Caco-2 (cell line): Measurements from ENCODE around the gene OTOG. TPM values are rescaled to one million over a fixed set of nuclear protein-coding genes. Genes with fewer than 3 reads are reported as not detected.

ENCODE experiments used
- BruUV-seq: library from RNA; stranded (reverse); fragments of 400-500 nt; replicated peaks from 2 replicates; lab custom pipeline; 2021; lab: Mats Ljungman, UMichigan
- CTCF ChIA-PET: fragments of 300-600 bp; sonication (Branson Sonifier 250); formaldehyde crosslinking; loops from one replicate; lab custom pipeline; 2022; ENCODE audit warnings: antibody characterized with exemption; lab: Charles Lee
- POLR2A ChIA-PET: fragments of 300-600 bp; sonication (Branson Sonifier 250); formaldehyde crosslinking; loops from one replicate; lab custom pipeline; 2022; ENCODE audit warnings: antibody characterized with exemption; lab: Charles Lee
- DNase-seq, 2 experiments: peaks; one replicate each; pipeline versions ENCODE4 v3.0.0 to v3.0.0-alpha.2; 2020 to 2022
- H3K27me3 ChIP-seq: replicated peaks from 2 replicates; pipeline ENCODE4 v1.6.0; 2011; ENCODE audit warnings: low read length; ENCODE audit not compliant: control insufficient read depth, insufficient read depth
- H3K36me3 ChIP-seq: 2 replicates; pipeline ENCODE4 v1.5.1; 2011; ENCODE audit warnings: low read length; ENCODE audit not compliant: control insufficient read depth, insufficient read depth
- H3K4me1 ChIP-seq: fragments of 250-450 bp; sonication (Bioruptor Pico); 2 replicates; pipeline ENCODE4 v1.5.1; 2020; ENCODE audit warnings: mild to moderate bottlenecking
- H3K4me3 ChIP-seq: 2 replicates; pipeline ENCODE4 v1.5.1; 2011; ENCODE audit warnings: low read depth, mild to moderate bottlenecking, control low read depth, low read length
- H3K9me3 ChIP-seq: fragments of 250-450 bp; sonication (Bioruptor Pico); 2 replicates; pipeline ENCODE4 v1.5.1; 2020; ENCODE audit warnings: mild to moderate bottlenecking, moderate library complexity
- H3K27ac Mint-ChIP-seq: one replicate; pipeline ENCODE4 v1.8.0; 2022; ENCODE audit warnings: mixed read lengths; ENCODE audit not compliant: unreplicated experiment
- H3K27me3 Mint-ChIP-seq: one replicate; pipeline ENCODE4 v1.8.0; 2022; ENCODE audit warnings: mixed read lengths; ENCODE audit not compliant: insufficient read depth, unreplicated experiment
- H3K36me3 Mint-ChIP-seq: one replicate; pipeline ENCODE4 v1.8.0; 2022; ENCODE audit warnings: mild to moderate bottlenecking, mixed read lengths; ENCODE audit not compliant: insufficient read depth, unreplicated experiment
- H3K4me1 Mint-ChIP-seq: one replicate; pipeline ENCODE4 v1.8.0; 2022; ENCODE audit warnings: low read depth, mixed read lengths; ENCODE audit not compliant: unreplicated experiment
- H3K4me3 Mint-ChIP-seq: one replicate; pipeline ENCODE4 v1.8.0; 2022; ENCODE audit warnings: mild to moderate bottlenecking, moderate library complexity, mixed read lengths; ENCODE audit not compliant: unreplicated experiment
- H3K9me3 Mint-ChIP-seq: one replicate; pipeline ENCODE4 v1.8.0; 2022; ENCODE audit warnings: mixed read lengths; ENCODE audit not compliant: unreplicated experiment
- intact Hi-C: fragments of 100-400 bp; cut with micrococcal nuclease; formaldehyde crosslinking; loops from one replicate; pipeline ENCODE4 v1.10.0; 2022; ENCODE audit not compliant: unreplicated experiment
- total RNA-seq: library from RNA; stranded (reverse); gene quantifications from 2 replicates; pipeline ENCODE4 v1.2.3, GENCODE V29; 2022
- TF ChIP-seq, protein P1 (sequence below), 2 experiments: fragments of 200-600 bp in 1 of 2; IDR thresholded peaks; 1 replicate in 1 of 2; 2 replicates in 1 of 2; pipeline versions ENCODE4 v1.5.1 to v1.8.0; 2011 to 2022; ENCODE audit warnings: antibody characterized with exemption in 1 of 2, control low read depth in 1 of 2, inconsistent platforms in 1 of 2, low read depth in 1 of 2, low read length in 1 of 2, mild to moderate bottlenecking in 1 of 2, moderate library complexity in 1 of 2; ENCODE audit not compliant: insufficient read depth in 1 of 2, severe bottlenecking in 1 of 2, unreplicated experiment in 1 of 2

OTOG gene
- total RNA-seq, 1 experiment from 2014 or later, result 0.95 TPM

DNA sequence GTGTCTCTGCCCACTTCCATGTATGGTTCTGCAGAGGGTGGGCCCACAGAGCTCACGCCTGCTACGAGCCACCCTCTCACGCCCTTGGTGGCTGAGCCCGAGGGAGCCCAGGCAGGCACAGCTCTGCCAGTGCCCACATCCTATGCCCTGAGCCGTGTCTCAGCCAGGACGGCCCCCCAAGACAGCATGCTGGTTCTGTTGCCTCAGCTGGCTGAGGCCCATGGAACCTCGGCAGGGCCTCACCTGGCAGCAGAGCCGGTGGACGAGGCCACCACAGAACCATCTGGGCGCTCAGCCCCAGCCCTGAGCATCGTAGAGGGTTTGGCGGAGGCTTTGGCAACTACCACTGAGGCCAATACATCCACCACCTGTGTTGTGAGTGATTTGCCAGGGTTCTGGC, 64.0 kb downstream of the OTOG start:
- TF ChIP-seq, protein P1, sequence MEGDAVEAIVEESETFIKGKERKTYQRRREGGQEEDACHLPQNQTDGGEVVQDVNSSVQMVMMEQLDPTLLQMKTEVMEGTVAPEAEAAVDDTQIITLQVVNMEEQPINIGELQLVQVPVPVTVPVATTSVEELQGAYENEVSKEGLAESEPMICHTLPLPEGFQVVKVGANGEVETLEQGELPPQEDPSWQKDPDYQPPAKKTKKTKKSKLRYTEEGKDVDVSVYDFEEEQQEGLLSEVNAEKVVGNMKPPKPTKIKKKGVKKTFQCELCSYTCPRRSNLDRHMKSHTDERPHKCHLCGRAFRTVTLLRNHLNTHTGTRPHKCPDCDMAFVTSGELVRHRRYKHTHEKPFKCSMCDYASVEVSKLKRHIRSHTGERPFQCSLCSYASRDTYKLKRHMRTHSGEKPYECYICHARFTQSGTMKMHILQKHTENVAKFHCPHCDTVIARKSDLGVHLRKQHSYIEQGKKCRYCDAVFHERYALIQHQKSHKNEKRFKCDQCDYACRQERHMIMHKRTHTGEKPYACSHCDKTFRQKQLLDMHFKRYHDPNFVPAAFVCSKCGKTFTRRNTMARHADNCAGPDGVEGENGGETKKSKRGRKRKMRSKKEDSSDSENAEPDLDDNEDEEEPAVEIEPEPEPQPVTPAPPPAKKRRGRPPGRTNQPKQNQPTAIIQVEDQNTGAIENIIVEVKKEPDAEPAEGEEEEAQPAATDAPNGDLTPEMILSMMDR (IDR thresholded peaks at IDR 0.05; ENCODE audit: insufficient read depth in 1 of 2, low read depth in 1 of 2, low read length in 1 of 2, severe bottlenecking in 1 of 2, unreplicated experiment in 1 of 2), result no peak
- Histone ChIP-seq H3K4me1 (no peaks in the 10 kb centered on the region), H3K27me3 (peaks cover 2% of the 10 kb centered on the region), H3K9me3 (no peaks in the 10 kb centered on the region), H3K4me3 (no peak overlapping the region), H3K36me3 (no peaks in the 10 kb centered on the region)
- CTCF ChIA-PET, result interaction anchor here (2.4 kb wide), 1 partner anchor 12 kb away, joined by 7 read pairs; no protein-coding TSS in a partner anchor
- DNase-seq, result no peak
- Mint-ChIP-seq H3K27ac (no peak overlapping the region), H3K36me3 (no peaks in the 10 kb centered on the region), H3K27me3 (peaks cover 31% of the 10 kb centered on the region), H3K9me3 (no peaks in the 10 kb centered on the region), H3K4me3 (no peak overlapping the region), H3K4me1 (no peaks in the 10 kb centered on the region)
- intact Hi-C loops, result no loop called here
- POLR2A ChIA-PET, result no interaction called here
- BruUV-seq, result no TSS peak

DNA sequence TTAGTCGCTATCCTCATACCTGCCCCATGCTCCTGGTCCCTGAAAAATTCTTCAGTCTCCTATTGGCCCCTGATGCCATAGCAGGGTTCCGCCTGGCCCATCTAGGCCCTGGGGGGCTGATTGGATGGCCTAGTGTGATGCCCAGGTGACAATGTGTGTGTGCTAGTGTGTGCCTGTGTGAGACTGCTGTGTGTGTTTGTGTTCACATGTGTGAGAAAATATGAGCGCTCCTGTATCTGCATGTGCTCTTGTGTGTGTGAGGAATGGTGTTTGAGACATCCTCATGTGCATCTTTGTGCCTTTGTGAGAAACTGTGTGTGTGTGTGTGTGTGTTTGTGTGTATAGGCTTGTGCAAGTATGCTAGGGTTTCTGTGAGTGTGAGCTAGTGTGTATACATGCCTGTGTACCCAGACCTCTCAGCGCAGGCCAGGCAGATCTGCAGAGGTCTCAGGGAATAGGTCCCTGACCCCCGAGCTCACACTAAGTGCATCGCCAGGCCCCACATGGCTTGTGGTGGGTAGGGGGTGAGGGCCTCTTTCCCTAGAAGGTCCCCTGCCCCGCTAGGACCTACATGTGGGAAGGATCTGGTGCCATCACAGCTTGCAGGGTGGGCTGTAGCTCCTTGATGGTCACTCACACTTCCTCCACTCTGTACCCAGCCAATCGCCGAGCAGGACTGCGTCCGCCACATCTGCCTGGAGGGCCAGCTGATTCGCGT, 64.6 kb downstream of the OTOG start:
- H3K27me3 Mint-ChIP-seq, result peaks cover 33% of the 10 kb centered on the region
- H3K27ac Mint-ChIP-seq, result no peak overlapping the region
- Histone ChIP-seq H3K36me3 (no peaks in the 10 kb centered on the region), H3K4me3 (no peak overlapping the region), H3K27me3 (peaks cover 2% of the 10 kb centered on the region), H3K9me3 (no peaks in the 10 kb centered on the region), H3K4me1 (no peaks in the 10 kb centered on the region)
- no peak overlapping the region for H3K4me3 Mint-ChIP-seq
- H3K4me1 Mint-ChIP-seq, result no peaks in the 10 kb centered on the region
- CTCF ChIA-PET, result interaction anchor here (2.4 kb wide), 1 partner anchor 13 kb away, joined by 7 read pairs; no protein-coding TSS in a partner anchor
- H3K36me3 Mint-ChIP-seq, result no peaks in the 10 kb centered on the region
- TF ChIP-seq, protein P1 (IDR thresholded peaks at IDR 0.05; ENCODE audit: insufficient read depth in 1 of 2, low read depth in 1 of 2, low read length in 1 of 2, severe bottlenecking in 1 of 2, unreplicated experiment in 1 of 2), result no peak
- H3K9me3 Mint-ChIP-seq, result no peaks in the 10 kb centered on the region
- POLR2A ChIA-PET, result no interaction called here
- intact Hi-C loops, result no loop called here
- BruUV-seq, result no TSS peak
- DNase-seq, result no peak

DNA sequence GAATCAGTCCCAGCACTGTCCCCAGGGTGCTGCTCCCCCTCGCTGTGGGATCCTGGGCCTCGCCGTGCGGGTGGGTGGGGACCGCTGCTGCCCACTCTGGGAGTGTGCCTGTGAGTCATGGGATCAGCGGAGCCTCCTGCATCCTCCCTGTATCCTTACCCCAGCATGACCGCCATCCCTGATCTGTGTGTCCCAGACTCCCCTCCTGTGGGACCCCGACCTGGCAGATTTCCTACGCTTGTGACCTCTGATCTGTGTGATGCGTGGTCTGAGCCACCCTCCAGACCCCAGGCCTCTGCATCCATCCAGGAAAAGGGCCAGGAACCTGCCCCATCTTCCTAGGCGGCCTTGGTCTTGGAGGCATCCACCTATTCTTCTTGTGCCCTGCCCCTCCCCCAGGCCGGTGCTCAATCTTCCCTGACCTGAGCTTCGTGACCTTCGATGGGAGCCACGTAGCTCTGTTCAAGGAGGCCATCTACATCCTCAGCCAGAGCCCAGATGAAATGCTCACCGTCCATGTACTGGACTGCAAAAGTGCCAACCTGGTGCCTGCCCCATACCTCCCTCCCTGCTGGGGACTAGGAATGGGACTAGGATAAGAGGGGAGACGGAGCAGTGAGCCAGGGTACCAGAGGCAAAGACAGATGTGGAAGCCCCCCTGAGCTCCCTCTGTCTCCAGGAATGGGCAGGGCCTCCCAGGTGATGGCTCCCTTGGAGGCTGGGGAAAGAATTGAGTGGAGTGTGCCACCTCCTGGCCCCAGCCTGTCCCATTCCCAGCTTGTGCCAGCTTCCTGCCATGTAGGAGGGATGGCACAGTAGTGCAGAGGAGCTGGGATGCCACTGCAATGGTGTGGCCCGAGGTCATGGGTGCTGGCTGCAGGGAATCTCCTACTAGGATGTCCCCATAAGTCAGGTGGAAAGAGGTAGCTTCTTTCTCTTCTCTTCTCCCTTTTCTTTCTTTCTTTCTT, 65.4 kb downstream of the OTOG start:
- ChIA-PET POLR2A (no interaction called here), CTCF (interaction anchor here (2.4 kb wide), 1 partner anchor 14 kb away, joined by 7 read pairs; no protein-coding TSS in a partner anchor)
- intact Hi-C loops, result no loop called here
- BruUV-seq, result no TSS peak
- Mint-ChIP-seq H3K27me3 (peaks cover 32% of the 10 kb centered on the region), H3K36me3 (no peaks in the 10 kb centered on the region), H3K4me1 (no peaks in the 10 kb centered on the region), H3K4me3 (no peak overlapping the region), H3K27ac (no peak overlapping the region), H3K9me3 (no peaks in the 10 kb centered on the region)
- Histone ChIP-seq H3K9me3 (no peaks in the 10 kb centered on the region), H3K36me3 (no peaks in the 10 kb centered on the region), H3K4me1 (no peaks in the 10 kb centered on the region), H3K4me3 (no peak overlapping the region), H3K27me3 (peaks cover 2% of the 10 kb centered on the region)
- no peak for DNase-seq
- TF ChIP-seq, protein P1 (IDR thresholded peaks at IDR 0.05; ENCODE audit: insufficient read depth in 1 of 2, low read depth in 1 of 2, low read length in 1 of 2, severe bottlenecking in 1 of 2, unreplicated experiment in 1 of 2), result no peak
